GM21717 (cell line): ENCODE data around the gene SLX9.

ENCODE experiments used
- ATAC-seq: cut with Tn5 transposase; IDR thresholded peaks from one replicate; pipeline ENCODE4 v1.9.1; 2021; ENCODE audit warnings: mild to moderate bottlenecking, moderate library complexity; ENCODE audit not compliant: unreplicated experiment

The SLX9 gene, protein sequence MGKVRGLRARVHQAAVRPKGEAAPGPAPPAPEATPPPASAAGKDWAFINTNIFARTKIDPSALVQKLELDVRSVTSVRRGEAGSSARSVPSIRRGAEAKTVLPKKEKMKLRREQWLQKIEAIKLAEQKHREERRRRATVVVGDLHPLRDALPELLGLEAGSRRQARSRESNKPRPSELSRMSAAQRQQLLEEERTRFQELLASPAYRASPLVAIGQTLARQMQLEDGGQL

DNA sequence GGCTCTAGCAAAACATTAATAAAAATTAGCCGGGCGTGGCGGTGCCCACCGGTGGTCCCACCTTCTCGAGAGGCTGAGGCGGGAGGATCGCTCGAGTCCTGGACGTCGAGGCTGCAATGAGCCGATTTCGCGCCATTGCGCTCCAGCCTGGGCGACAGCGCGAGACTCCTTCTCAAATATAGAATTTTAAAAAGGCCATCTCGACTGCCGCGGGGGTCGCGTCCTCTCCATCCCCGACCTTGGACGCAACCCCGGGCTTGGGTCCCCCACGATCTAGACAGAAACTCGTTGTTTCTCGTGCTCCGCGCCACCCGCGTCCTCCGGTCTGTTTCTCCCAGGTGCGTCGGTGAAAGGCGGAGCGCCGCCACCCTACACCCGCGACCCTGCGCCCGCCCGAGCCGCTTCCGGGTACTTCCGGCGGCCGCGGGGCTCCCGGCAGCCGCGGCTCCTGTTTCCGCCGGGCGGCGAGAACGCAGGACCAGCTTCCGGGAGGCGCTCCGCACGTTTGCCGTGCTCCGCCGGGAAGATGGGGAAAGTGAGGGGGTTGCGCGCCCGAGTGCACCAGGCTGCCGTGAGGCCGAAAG, at the start of gene SLX9:
Gene SLX9 (plus strand): TSS at position 498 of the 584 bp plus-strand sequence. CDS start 29 bp downstream, at position 527.
- ATAC-seq: peak; percentile 55

DNA sequence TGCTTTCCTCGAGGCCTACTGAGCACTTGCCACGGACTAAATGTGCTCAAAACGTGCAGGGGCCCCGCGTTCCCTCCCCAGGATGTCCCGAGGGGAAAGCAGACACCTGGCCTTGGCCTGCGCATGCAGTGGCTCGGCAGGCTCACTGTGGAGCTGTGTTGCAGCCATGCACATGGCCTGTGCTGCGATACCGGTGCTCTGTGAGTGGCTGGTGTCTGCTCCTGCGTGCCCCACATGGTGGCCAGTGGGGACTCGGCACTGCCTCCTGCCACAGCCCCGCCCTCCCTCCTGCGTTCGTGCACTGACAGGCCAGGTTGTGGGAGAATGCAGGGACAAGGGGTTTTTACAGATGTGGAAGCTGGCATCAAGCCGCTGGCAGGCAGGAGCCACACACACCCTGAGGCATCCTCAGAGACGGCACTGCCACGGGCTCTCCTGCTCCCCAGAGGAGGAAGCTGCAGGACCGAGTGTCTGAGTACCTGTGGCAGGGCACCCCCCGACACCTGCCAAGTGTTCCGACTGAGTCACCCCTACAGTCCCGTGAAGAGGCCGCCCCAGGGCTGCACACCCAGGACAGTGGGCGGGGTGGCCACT, 49.4 kb upstream of the SLX9 start:
- no peak for ATAC-seq

DNA sequence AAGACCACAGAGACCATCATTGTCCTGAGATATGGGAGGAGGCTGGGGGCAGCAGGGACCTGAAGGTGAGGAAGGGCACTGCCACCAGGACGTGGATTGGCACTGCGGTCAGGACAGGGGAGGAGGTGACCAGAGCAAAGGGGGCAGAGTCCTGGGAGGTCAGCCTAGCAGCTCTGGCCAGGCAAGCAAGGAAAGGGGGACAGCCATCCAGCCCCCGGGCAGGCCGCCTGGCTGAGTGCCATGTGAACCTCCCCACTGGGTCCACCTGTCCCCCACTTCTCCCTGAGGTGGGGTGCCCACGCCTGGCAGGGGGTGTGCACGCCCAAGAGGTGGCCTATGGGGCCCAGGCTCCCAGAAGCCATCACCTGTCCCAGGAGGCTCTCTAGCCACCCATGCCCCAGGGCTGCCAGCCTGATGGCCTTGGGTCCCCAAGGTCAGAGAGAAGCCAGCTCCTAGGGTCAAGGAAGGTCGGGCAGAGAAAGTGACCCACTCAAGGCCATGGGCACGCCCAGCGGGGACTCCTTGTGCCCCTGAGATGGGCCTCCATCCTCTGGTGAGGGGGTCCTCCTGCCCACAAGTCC, 48.8 kb upstream of the SLX9 start:
- no peak for ATAC-seq

DNA sequence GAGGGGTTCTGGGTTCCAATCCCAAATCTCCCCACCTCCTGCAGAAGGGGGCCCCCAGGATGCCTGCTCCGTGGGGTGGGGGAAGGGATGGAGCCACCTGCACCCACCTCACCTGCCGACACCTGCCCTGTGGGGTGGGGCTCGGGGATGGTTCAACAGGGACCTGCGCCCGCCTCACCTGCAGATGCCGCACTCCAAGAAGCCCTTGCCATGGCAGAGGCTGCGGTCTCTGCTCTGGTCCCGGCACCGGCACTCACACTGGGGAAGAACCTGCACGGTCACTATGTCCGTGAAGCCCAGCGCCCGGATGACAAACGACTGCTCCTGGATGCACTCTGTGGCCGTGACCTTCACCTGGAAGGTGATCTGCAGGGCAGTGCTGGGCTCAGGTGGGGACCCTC, 48.2 kb upstream of the SLX9 start:
- no peak for ATAC-seq

DNA sequence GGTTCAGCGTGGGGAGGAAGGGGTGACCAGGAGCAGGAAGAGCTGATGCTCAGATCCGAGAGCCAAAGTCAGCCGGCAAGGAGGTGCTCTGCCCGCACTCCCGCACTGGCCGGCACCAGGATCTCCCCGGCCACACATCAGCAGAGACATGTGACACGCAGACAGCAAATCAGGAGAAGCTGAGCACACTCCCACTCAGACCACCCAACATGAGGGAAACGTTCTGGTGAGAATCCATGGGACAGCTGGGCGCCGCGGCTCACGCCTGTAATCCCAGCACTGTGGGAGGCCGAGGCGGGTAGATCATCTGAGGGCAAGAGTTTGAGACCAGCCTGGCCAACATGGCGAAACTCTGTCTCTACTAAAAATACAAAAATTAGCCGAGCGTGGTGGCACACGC, 47.7 kb upstream of the SLX9 start:
- no peak for ATAC-seq

DNA sequence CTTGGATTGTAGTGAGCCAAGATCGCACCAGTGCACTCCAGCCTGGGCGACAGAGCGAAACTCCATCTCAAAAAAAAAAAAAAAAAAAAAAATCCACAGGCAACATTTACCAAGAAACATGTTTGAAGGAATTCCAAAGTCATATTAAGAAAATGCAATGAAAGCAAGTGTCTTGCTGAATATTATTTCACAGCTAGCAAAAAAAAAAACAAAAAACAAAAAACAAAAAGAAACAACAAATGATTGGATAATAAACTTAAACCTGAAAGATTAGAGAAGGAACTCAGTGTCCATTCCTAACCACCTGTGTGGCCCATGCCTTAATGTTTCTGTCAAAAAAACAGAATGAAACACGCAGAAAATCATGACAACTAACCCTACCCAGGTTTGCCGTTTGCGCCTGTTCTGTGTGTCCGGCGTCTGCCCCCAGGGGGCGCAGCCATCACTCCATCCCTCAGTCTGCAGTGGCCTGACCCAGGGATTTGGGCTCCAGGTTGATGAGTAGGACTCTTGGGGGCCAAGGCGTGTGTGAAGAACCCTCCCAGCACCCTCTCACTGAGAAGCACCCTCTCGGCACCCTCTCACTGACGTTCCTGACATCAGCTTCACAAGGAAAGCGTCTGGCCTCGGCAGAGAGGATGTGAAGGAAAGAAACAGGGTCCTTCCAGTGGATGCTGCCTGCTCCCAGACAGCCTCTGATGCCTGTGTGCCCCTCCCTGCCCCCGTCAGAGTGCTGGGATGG, 47.1 kb upstream of the SLX9 start:
- no peak for ATAC-seq

DNA sequence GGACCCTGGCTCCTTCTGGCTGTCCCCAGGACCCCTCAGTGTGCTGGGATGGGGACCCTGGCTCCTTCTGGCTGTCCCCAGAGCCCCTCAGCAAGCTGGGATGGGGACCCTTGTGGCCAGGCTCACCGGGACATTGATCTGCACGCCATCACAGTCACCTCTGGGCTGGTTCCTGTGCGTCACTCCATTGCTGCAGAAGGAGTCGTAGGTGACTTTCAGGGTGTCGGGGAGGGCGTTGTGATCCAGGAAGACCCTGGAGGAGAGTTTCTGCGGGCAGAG, 46.6 kb upstream of the SLX9 start:
- ATAC-seq: no peak

DNA sequence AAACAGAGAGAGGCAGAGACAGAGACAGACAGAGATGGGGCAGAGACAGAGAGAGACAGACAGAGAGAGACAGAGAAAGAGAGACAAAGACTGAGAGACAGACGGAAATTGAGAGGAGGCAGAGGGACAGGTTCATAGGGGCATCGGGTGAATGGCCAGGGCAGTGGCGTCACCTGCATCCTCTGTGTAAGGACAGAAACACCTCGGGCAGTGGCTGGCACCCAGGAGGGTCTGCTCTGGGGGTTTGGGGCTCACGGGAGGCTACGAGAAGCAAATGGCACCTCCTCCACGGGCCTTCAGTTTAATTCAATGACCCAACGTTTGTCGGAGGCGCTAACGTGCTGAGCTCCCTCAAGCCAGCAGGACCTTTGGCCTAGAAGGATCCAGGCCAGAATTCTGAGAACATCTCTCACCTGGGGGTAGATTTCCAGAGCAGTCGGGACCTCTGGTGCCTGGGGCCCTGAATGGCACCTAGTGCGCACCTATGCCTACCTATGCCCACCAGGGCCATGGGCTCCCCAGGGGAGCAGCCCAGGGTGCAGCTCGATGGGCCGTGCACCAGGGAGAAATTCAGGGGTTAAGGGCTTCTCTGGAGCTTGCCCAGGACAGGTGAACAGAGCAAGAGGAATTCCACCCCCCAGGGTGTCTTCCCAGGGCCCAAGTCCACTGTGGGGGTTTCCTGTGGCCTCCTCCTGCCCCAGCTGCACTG, 45.7 kb upstream of the SLX9 start:
- no peak for ATAC-seq

DNA sequence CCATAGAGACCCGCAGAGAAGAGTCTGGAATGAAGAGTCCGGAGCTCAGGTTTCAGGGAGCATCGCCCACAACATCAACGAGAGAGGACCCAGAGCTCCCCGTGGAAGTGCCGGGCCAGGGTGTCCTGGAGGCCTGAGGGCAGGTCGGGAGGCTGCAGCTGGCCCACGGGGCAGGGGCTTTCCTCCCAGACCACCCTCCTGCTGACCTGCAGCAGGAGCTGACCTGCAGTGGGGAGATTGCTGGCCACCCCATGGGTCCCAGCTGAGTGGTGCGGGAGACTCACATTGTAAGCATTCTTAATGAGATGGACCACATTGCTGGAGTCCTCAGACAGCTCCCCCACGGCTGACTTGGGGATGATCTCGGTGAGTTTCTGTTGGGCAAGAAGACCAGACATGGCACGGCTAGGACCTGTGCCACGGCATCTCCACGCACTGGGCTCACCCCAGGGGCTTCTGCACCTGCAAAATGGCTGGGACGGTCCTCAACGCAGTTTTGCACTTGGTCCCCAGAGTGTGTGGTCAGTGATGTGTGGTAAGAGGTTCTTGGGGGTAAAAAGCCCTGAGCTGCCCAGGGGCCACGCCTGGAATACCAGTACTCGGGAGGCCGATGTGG, 45.0 kb upstream of the SLX9 start:
- ATAC-seq: no peak

DNA sequence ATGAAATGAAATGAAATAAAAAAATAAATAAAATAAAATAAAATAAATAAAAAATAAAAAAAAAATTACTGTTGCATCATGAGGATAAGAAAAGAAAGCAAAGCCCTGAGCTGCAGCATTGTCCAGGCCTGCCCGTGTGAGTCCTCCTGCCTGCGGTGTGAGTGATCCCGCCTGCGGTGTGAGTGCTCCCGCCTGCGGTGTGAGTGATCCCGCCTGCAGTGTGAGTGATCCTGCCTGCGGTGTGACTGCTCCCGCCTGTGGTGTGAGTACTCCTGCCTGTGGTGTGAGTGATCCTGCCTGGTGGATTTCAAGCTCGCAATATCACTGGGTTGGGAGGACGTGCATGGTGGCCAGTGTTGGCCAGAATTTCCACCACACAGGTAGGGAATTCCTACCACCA, 44.0 kb upstream of the SLX9 start:
- no peak for ATAC-seq

DNA sequence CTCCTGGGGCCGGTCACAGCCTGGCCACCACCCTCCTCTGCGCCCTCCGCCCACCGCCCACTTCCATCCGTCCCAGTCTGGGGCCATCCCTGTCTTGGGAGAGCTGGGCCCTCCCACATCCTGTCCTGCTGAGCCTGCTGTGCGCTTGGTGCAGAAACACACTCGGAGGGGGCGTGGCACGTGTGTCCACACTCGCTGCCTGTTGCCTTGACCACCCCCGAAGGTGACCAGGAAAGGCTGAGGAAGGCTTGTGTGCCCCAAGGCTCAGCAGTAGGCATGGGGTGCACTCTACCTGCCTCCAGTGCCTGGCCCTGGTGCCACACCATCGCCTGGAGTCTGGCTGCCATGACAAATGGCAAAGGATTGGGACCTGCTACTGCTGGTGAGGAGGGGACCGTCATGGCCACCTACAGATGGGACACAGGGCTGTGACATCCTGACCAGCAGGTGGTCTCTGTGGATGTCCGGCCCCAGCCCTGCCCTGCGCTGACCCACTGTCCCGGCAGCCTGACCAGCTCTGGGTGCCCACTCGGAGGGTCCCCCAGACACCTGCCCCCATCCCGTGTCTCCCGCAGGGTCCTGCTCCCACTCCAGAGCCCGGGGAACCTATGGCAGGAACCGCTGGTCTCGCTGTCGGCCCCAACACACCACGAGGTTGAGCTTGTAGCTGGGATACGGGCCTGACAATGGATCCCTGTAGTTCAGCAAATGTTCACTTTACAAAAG, 43.1 kb upstream of the SLX9 start:
- ATAC-seq: no peak

DNA sequence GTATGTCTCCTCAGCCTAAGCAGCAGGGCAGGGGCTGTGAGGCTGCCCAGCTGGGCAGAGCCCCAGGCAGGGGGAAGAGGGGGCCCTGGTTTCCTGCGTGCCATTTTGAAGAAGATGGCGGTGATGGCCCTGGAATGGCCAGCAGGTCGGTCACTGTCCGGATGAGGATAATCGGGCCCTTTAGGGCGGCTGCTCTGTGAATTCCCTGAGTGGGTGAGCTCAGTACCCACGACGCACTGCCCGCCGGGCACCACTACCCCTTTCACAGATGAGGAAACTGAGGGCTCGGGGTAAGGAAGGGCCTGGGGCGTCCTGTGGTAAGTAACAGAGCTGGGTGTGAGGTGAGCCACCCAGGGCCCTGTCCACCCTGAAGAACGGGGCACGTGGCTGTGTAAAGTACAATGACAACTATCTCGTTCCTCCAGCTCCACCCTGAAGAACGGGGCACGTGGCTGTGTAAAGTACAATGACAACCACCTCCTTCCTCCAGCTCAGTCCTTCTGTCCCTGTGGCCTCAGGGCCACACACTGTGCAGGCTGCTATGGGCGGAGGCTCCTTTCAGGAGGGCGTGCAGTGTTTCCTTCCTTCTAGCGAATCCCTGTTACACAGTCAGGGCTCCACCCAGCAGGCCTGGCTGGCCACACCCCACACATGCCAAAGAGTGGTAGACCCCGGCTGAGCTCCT, 42.4 kb upstream of the SLX9 start:
- no peak for ATAC-seq

DNA sequence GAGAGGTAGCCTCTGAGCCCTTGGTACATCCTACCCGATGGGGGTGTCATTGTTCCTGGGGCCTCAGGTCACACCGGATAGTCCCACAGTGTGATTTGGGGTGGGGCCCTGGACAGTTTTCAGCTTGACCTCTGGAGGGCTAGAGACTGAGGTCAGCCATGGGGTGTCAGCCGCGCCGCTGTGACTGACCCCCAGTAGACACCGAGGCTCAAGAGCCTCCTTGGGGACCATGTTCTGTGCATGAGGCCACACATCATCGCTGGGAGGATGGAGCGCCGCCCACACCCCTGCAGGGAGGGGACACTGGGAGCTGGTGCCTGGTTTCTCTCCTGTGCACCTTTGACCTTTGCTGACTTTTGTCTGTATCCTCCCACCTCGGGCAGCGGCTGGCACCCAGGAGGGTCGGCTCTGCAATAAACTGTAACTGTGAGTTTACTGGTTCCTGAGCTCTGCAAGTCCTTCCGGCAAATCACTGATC, 41.8 kb upstream of the SLX9 start:
- no peak for ATAC-seq

DNA sequence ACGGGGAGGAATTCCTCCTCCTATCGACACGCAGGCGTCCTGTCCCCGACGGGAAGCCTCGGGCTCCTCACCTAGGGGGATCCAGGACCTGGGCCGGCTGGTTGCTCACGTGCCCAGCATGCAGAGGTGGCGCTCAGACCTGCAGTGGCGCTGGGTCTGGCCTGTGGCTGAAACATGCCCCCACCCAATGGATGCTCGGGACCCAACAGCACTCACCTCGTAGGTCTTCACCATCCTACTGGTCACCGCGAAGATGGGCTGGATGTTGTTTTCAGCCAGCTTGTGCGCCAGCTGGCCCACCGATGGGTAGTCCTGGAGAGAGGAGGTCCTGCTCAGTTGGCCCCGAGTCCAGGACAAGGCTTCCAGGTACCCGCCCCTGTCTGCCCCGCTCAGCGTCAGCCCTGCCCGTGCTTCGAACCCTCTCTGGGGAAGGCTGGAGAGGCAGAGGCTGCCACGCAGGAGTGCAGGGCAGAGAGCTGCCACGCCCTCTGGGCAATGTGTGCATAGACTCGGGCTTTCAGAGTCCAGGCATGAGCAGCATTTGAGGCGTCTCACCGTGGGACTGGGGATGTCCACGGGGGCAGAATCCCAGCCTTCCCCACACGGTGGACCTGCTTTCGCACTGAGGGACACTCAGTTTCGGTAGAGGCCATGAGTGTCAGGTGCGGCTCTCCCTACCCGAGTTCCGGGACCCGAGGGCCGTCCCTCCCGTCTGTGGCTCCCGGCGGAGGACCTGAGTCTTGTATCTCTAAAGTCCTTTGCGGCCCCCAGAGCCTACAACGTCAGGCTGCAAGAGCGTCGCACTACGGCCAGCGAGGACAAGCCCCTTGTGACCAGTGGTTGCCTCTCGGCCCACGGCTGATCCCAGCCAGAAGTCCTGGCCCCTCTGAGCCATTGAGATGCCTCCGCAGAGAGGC, 40.7 kb upstream of the SLX9 start:
- no peak for ATAC-seq

DNA sequence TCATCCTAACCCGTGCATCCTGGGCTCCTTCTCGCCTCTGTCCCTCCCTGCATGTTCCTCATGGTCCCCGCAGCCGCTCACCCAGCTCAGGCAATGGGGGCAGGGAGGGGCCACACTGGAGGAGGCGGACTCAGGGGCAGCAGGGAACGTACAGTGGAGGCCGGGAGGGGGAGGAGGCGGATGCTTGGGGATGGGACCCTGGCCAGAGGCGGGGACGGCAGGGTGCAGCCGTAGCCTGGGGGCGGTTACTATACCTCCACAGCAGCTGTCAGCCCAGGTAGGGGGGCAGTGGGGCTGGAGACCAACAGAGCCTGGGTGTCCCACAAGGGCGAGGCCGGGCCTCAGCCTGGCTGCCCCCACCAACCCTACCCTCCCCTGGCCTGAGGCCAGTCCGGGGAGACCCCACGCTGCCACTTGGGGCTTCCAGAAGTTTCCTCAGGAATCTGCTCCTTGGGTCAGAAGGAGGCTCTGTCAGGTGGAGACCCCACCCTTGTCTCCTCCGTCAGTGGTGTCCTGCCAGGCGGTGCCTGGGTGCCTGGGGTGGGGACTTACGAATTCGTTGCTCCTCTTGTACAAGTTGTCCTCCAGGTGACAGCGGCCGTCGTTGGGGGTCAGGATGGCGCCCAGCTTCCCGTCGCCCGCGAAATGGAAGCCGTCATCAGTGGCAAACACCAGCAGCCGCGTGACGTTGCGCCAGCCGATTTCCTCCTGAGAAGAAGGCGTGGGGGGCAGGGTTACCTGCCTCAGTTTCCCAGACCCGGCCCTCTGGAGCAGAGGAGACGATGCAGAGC, 39.9 kb upstream of the SLX9 start:
- ATAC-seq: no peak

DNA sequence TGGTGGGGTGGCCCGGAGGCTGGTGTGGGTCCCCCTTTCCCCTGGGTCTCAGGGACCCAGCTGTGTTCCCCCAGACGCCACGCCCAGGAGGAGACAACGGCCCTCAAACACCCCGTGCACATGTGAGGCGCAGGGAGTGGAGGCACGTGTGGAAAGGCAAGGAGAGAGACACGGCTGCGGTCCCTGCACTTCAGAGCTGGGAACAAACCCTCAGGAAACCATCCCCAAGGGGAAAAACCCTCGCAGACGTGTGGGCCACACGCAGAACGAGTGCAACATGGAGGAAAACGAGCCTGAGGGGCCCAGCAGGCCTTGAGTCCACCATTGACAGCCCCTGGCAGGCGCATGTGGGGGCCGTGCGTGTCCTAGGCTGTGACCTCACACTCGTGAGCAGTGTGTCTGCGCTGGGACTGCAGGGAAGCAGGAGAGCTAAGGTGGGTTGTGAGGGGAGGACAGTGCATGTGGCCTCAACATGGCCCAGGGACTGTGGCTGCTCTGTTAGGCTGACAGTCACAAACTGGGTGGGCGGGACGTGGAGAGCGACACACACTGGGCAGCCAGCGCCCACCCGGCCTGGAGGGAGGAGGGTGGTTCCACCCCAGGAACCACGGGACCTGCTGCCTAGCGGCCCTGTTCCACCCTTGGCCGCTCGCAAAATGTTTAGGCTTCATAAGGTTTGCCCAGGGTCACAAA, 39.1 kb upstream of the SLX9 start:
- ATAC-seq: no peak
